ENCODE data around the gene GCLM. TPM values are rescaled to one million over a fixed set of nuclear protein-coding genes. Genes with fewer than 3 reads are reported as not detected.

Gene GCLM
- total RNA-seq, 1 experiment from 2014 or later: 33.7 TPM

Other genes with a start within 250 kb of the GCLM start
- 2.3 and 3.3 TPM in 2 replicates for gene BCAR3, start 227.6 kb downstream of the GCLM start, total RNA-seq (2014; rRNA removed; shearing (Covaris generic))
- gene DNTTIP2, start 30.2 kb downstream of the GCLM start, total RNA-seq (2014; rRNA removed; shearing (Covaris generic)): 16.7 and 24.8 TPM in 2 replicates
- gene ABCA4, start 211.7 kb upstream of the GCLM start, total RNA-seq (2014; rRNA removed; shearing (Covaris generic)): 0.62 and 1.8 TPM in 2 replicates

Measured in G401 (cell line).